HepG2 (cell line): ENCODE data around the gene ANKRD55. TPM values are rescaled to one million over a fixed set of nuclear protein-coding genes. Genes with fewer than 3 reads are reported as not detected.
A peak's percentile ranks its signal among the peaks of the same experiment; 100 is the strongest.

Experiments
- ATAC-seq: fragments of 200-7000 bp; cut with Tn5 transposase; 3 replicates; pipeline ENCODE4 v1.9.1; 2020; ENCODE audit warnings: mild to moderate bottlenecking, moderate library complexity
- BruUV-seq: library from RNA; stranded (reverse); fragments of 400-500 nt; replicated peaks from 2 replicates; lab custom pipeline; 2021; lab: Mats Ljungman, UMichigan
- CTCF ChIA-PET: fragments of 300-600 bp; formaldehyde crosslinking; extraction: SDS; loops from one replicate; lab custom pipeline; 2021; ENCODE audit warnings: low total read pairs, inconsistent platforms, low intra/inter-chr PET ratio; lab: Yijun Ruan, JAX
- POLR2A ChIA-PET: fragments of 350-600 bp; sonication (Branson Sonifier 250); formaldehyde crosslinking; loops from one replicate; lab custom pipeline; 2020; ENCODE audit warnings: antibody characterized with exemption, inconsistent platforms; lab: Yijun Ruan, JAX
- DNase-seq: peaks from one replicate; pipeline ENCODE4 v3.0.0-alpha.2; 2015; ENCODE audit warnings: low spot score
- FAIRE-seq: peaks from 3 replicates; lab custom pipeline; 2011; peaks lifted over from hg19 to GRCh38; lab: Jason Lieb, UNC
- H2AFZ ChIP-seq: one replicate; pipeline ENCODE4 v1.6.1; 2011; ENCODE audit warnings: low read length, inconsistent platforms
- H3K27ac ChIP-seq: fragments of 300-600 bp; 3 replicates; pipeline ENCODE4 v1.8.0; 2011; ENCODE audit warnings: mixed run types, mild to moderate bottlenecking, mixed read lengths, low read length, inconsistent platforms; ENCODE audit not compliant: insufficient read depth; ENCODE audit errors: extremely low read length
- H3K27me3 ChIP-seq, 2 experiments: fragments of 200-600 bp in 1 of 2; 2 replicates in 1 of 2; 3 replicates in 1 of 2; pipeline versions ENCODE4 v1.6.0 to v1.8.0; 2011; ENCODE audit warnings: low read length in 2 of 2, mild to moderate bottlenecking in 2 of 2, moderate library complexity in 2 of 2, inconsistent platforms in 1 of 2; ENCODE audit not compliant: insufficient read depth in 2 of 2, control insufficient read depth in 1 of 2
- H3K36me3 ChIP-seq, 2 experiments: fragments of 200-600 bp in 1 of 2; replicated peaks in 1 of 2; 2 replicates in 1 of 2; 3 replicates in 1 of 2; pipeline versions ENCODE4 v1.5.1 to v1.8.0; 2011; ENCODE audit warnings: low read length in 2 of 2, inconsistent platforms in 1 of 2; ENCODE audit not compliant: insufficient read depth in 2 of 2, control insufficient read depth in 1 of 2
- H3K4me1 ChIP-seq: 2 replicates; pipeline ENCODE4 v1.5.1; 2012; ENCODE audit warnings: low read length, inconsistent platforms; ENCODE audit not compliant: insufficient read depth
- H3K4me2 ChIP-seq: 2 replicates; pipeline ENCODE4 v1.6.0; 2011; ENCODE audit warnings: low read depth, low read length, inconsistent platforms
- H3K4me3 ChIP-seq, 3 experiments: fragments of 200-600 bp in 1 of 3; sonication (generic), shearing (Covaris generic) in 1 of 3; replicated peaks in 1 of 3; 2 replicates each; pipeline ENCODE4 v1.5.1; 2011 to 2016; ENCODE audit warnings: low read length in 3 of 3, inconsistent platforms in 2 of 3, low read depth in 2 of 3, mild to moderate bottlenecking in 2 of 3, control low read depth in 1 of 3, mixed read lengths in 1 of 3; ENCODE audit not compliant: insufficient read depth in 1 of 3
- H3K79me2 ChIP-seq: one replicate; pipeline ENCODE4 v1.6.1; 2011; ENCODE audit warnings: low read length, inconsistent platforms; ENCODE audit not compliant: insufficient read depth
- H3K9ac ChIP-seq: 2 replicates; pipeline ENCODE4 v1.6.0; 2011; ENCODE audit warnings: mild to moderate bottlenecking, low read depth, low read length, inconsistent platforms; ENCODE audit not compliant: insufficient read depth
- H3K9me3 ChIP-seq: 2 replicates; pipeline ENCODE4 v1.5.1; 2012; ENCODE audit warnings: mild to moderate bottlenecking, low read length
- H4K20me1 ChIP-seq: 2 replicates; pipeline ENCODE4 v1.6.0; 2011; ENCODE audit warnings: inconsistent platforms, mild to moderate bottlenecking, low read length, moderate library complexity; ENCODE audit not compliant: insufficient read depth
- CBX1 ChIP-seq: IDR thresholded peaks from one replicate; pipeline ENCODE4 v1.6.1; 2016; ENCODE audit warnings: antibody characterized with exemption, low read depth
- DR1 ChIP-seq: sonication (generic); formaldehyde crosslinking; IDR thresholded peaks from 2 replicates; pipeline ENCODE4 v1.8.0; 2021; ENCODE audit warnings: mild to moderate bottlenecking, missing genetic modification reagents, inconsistent platforms
- GABPB1 ChIP-seq: IDR thresholded peaks from 2 replicates; pipeline ENCODE4 v1.6.1; 2016; ENCODE audit warnings: mild to moderate bottlenecking, missing genetic modification reagents, moderate library complexity, missing compliant biosample characterization
- HNF4G ChIP-seq, 2 experiments: sonication (generic) in 1 of 2; formaldehyde crosslinking in 1 of 2; IDR thresholded peaks; 2 replicates each; pipeline versions ENCODE4 v1.4.0 to v1.6.1; 2011 to 2020; ENCODE audit warnings: borderline replicate concordance in 2 of 2, low read depth in 2 of 2, mild to moderate bottlenecking in 2 of 2, low read length in 1 of 2, missing genetic modification reagents in 1 of 2, moderate library complexity in 1 of 2
- HOXD1 ChIP-seq: sonication (generic); formaldehyde crosslinking; IDR thresholded peaks from 2 replicates; pipeline ENCODE4 v1.5.0; 2020; ENCODE audit warnings: missing genetic modification reagents
- RFXANK ChIP-seq: IDR thresholded peaks from 2 replicates; pipeline ENCODE4 v1.6.1; 2016
- SMAD3 ChIP-seq: sonication (generic); formaldehyde crosslinking; IDR thresholded peaks from 2 replicates; pipeline ENCODE4 v1.4.0; 2020; ENCODE audit warnings: missing genetic modification reagents
- TEF ChIP-seq: sonication (generic); formaldehyde crosslinking; IDR thresholded peaks from 2 replicates; pipeline ENCODE4 v1.5.0; 2020; ENCODE audit warnings: missing genetic modification reagents
- USF2 ChIP-seq, 2 experiments: sonication (generic) in 1 of 2; formaldehyde crosslinking in 1 of 2; IDR thresholded peaks; 2 replicates each; pipeline versions ENCODE4 v1.5.1 to v1.6.1; 2011 to 2020; ENCODE audit warnings: borderline replicate concordance in 1 of 2, low read depth in 1 of 2, low read length in 1 of 2, mild to moderate bottlenecking in 1 of 2, missing genetic modification reagents in 1 of 2, moderate library complexity in 1 of 2
- WIZ ChIP-seq: sonication (generic); formaldehyde crosslinking; IDR thresholded peaks from 2 replicates; pipeline ENCODE4 v1.5.1; 2020; ENCODE audit warnings: mild to moderate bottlenecking, missing genetic modification reagents
- ZMYM4 ChIP-seq: sonication (generic); formaldehyde crosslinking; IDR thresholded peaks from 2 replicates; pipeline ENCODE4 v1.8.1; 2023; ENCODE audit warnings: mild to moderate bottlenecking, missing genetic modification reagents
- ZNF101 ChIP-seq: sonication (generic); formaldehyde crosslinking; IDR thresholded peaks from 2 replicates; pipeline ENCODE4 v1.4.0; 2020; ENCODE audit warnings: mild to moderate bottlenecking, low read depth, missing genetic modification reagents, borderline replicate concordance
- ZNF598 ChIP-seq: sonication (generic); formaldehyde crosslinking; IDR thresholded peaks from 2 replicates; pipeline ENCODE4 v1.5.1; 2020; ENCODE audit warnings: mild to moderate bottlenecking, missing genetic modification reagents, borderline replicate concordance
- ZNF687 ChIP-seq: sonication (generic); formaldehyde crosslinking; IDR thresholded peaks from 2 replicates; pipeline ENCODE4 v1.5.1; 2020; ENCODE audit warnings: mild to moderate bottlenecking, missing genetic modification reagents, moderate library complexity
- WGBS: methylation state at CpG from one replicate; pipeline ENCODE4 v1.1.6; 2017; ENCODE audit warnings: low lambda C conversion rate; 5-methylcytosine and 5-hydroxymethylcytosine counted together
- in situ Hi-C: cut with HindIII; loops from 2 replicates; pipeline ENCODE4 v1.10.0; 2017; ENCODE audit warnings: low pct_unique_long_range_greater_than_20kb; ENCODE audit not compliant: extremely low pct_ligation_motif_present
- intact Hi-C: fragments of 100-400 bp; cut with micrococcal nuclease; formaldehyde crosslinking; loops from one replicate; pipeline ENCODE4 v1.10.0; 2022; ENCODE audit not compliant: unreplicated experiment
- polyA plus RNA-seq, 8 experiments: library from polyadenylated mRNA; depleted of rRNA in 3 of 8; stranded (reverse) in 7 of 8; unstranded in 1 of 8; fragments of >200 nt; fragmentation: Illumina TruSeq in 4 of 8; extraction: Trizol in 4 of 8; gene quantifications; 2 replicates each; pipeline versions ENCODE4 v1.2.1 to v1.2.3, GENCODE V29; 2011 to 2016; ENCODE audit warnings: low read depth in 4 of 8, missing spikeins in 1 of 8, mixed read lengths in 1 of 8; ENCODE audit not compliant: insufficient read depth in 1 of 8
- total RNA-seq, 5 experiments: library from RNA; depleted of rRNA; stranded (reverse); fragments of >200 nt; fragmentation: Illumina TruSeq; extraction: Trizol; gene quantifications; 2 replicates each; pipeline ENCODE4 v1.2.3, GENCODE V29; 2016; ENCODE audit warnings: low read depth in 1 of 5

ANKRD55 gene
- total and polyA plus RNA-seq, 2 of the 13 experiments (the other 11 are each of a cell fraction or from before 2014, with no cell fraction given), result 0.11 to 0.28 TPM

- TF ChIP-seq ZNF101 (CRISPR knock-in tag) (no peak), RFXANK (no peak), USF2 (IDR thresholded peaks at IDR 0.05; ENCODE audit: low read depth, low read length) (no peak), USF2 (CRISPR knock-in tag; IDR thresholded peaks at IDR 0.05; ENCODE audit: borderline replicate concordance) (no peak), HOXD1 (no peak), GABPB1 (no peak), DR1 (no peak), SMAD3 (CRISPR knock-in tag) (no peak), WIZ (CRISPR knock-in tag) (no peak), CBX1 (no peak)
Measured at GRCh38 chr5:56071470-56071869, 161.7 kb downstream of the ANKRD55 start (continued).

- CTCF ChIA-PET, result no interaction called here
- DNase-seq (peak; percentile 31), ATAC-seq (no peak), FAIRE-seq (peak; percentile 4)
- Histone ChIP-seq H3K36me3 (no peaks in the 10 kb centered on the region), H2AFZ (peak overlapping the region; percentile 37), H3K27me3 (no peaks in the 10 kb centered on the region), H4K20me1 (no peaks in the 10 kb centered on the region), H3K9ac (no peak overlapping the region), H3K27ac (no peak overlapping the region), H3K4me1 (peaks cover 54% of the 10 kb centered on the region), H3K79me2 (no peaks in the 10 kb centered on the region), H3K4me3 (no peak overlapping the region), H3K9me3 (no peaks in the 10 kb centered on the region), H3K4me2 (0 out of 2 replicates have a peak overlapping the region, but pooled peaks have one; percentile 3)
- WGBS, result 39% methylated on average over 2 of the region's 2 CpGs
- intact Hi-C loops, result no loop called here
- POLR2A ChIA-PET, result interaction anchor here (1.5 kb wide), 1 partner anchor 12 kb away, joined by 4 read pairs; no protein-coding TSS in a partner anchor
- in situ Hi-C loops, result no loop called here
- no TSS peak for BruUV-seq
- TF ChIP-seq ZNF598 (no peak), ZMYM4 (CRISPR knock-in tag) (no peak), HNF4G (IDR thresholded peaks at IDR 0.05; ENCODE audit: borderline replicate concordance, low read depth, low read length) (no peak), HNF4G (CRISPR knock-in tag; IDR thresholded peaks at IDR 0.05; ENCODE audit: borderline replicate concordance, low read depth) (no peak), TEF (CRISPR knock-in tag) (no peak), ZNF687 (CRISPR knock-in tag) (no peak)
Measured at GRCh38 chr5:56070851-56071465, 162.2 kb downstream of the ANKRD55 start.
